Keratinocyte (primary cell): Measurements from ENCODE around the gene MYO16. TPM values are rescaled to one million over a fixed set of nuclear protein-coding genes. Genes with fewer than 3 reads are reported as not detected.

Experiments
- DNase-seq: peaks from one replicate; pipeline ENCODE4 v3.0.0-alpha.2; 2011; ENCODE audit warnings: low read depth, missing footprints, low spot score
- FAIRE-seq: peaks from 2 replicates; lab custom pipeline; 2011; peaks lifted over from hg19 to GRCh38; lab: Jason Lieb, UNC
- H2AFZ ChIP-seq: 2 replicates; pipeline ENCODE4 v1.6.0; 2012; ENCODE audit warnings: low read length, control low read depth, inconsistent platforms; ENCODE audit not compliant: control insufficient read depth
- H3K27ac ChIP-seq: 2 replicates; pipeline ENCODE4 v1.5.1; 2011; ENCODE audit warnings: low read length; ENCODE audit not compliant: control insufficient read depth, insufficient read depth
- H3K27me3 ChIP-seq: 3 replicates; pipeline ENCODE4 v1.6.0; 2011; ENCODE audit warnings: low read length; ENCODE audit not compliant: control insufficient read depth, insufficient read depth; ENCODE audit errors: extremely low read depth
- H3K36me3 ChIP-seq, 2 experiments: 2 replicates in 1 of 2; 3 replicates in 1 of 2; pipeline ENCODE4 v1.5.1; 2011; ENCODE audit warnings: low read length in 2 of 2, mild to moderate bottlenecking in 1 of 2; ENCODE audit not compliant: control insufficient read depth in 2 of 2, insufficient read depth in 2 of 2; ENCODE audit errors: extremely low read depth in 1 of 2
- H3K4me1 ChIP-seq: 3 replicates; pipeline ENCODE4 v1.5.1; 2011; ENCODE audit warnings: low read length; ENCODE audit not compliant: control insufficient read depth, insufficient read depth; ENCODE audit errors: extremely low read depth
- H3K4me2 ChIP-seq: 3 replicates; pipeline ENCODE4 v1.6.0; 2011; ENCODE audit warnings: low read depth, low read length; ENCODE audit not compliant: control insufficient read depth, insufficient read depth; ENCODE audit errors: extremely low read depth
- H3K4me3 ChIP-seq, 3 experiments: fragments of 200-600 bp in 1 of 3; sonication (generic) in 1 of 3; 2 replicates in 2 of 3; 3 replicates in 1 of 3; pipeline ENCODE4 v1.5.1; 2011 to 2016; ENCODE audit warnings: low read length in 3 of 3, mild to moderate bottlenecking in 3 of 3, control low read depth in 2 of 3, inconsistent platforms in 1 of 3, low read depth in 1 of 3, mixed read lengths in 1 of 3, mixed run types in 1 of 3, moderate library complexity in 1 of 3; ENCODE audit not compliant: control insufficient read depth in 2 of 3, insufficient read depth in 2 of 3; ENCODE audit errors: extremely low read depth in 1 of 3
- H3K79me2 ChIP-seq: 2 replicates; pipeline ENCODE4 v1.6.0; 2012; ENCODE audit warnings: low read length; ENCODE audit not compliant: control insufficient read depth, insufficient read depth
- H3K9ac ChIP-seq: 3 replicates; pipeline ENCODE4 v1.6.0; 2011; ENCODE audit warnings: low read length; ENCODE audit not compliant: control insufficient read depth, insufficient read depth; ENCODE audit errors: extremely low read depth
- H3K9me1 ChIP-seq: 3 replicates; pipeline ENCODE4 v1.6.0; 2011; ENCODE audit warnings: low read length; ENCODE audit not compliant: control insufficient read depth, insufficient read depth; ENCODE audit errors: extremely low read depth
- H3K9me3 ChIP-seq: 2 replicates; pipeline ENCODE4 v1.5.1; 2012; ENCODE audit warnings: low read depth, low read length; ENCODE audit not compliant: control insufficient read depth
- H4K20me1 ChIP-seq: 3 replicates; pipeline ENCODE4 v1.6.0; 2011; ENCODE audit warnings: low read length; ENCODE audit not compliant: control insufficient read depth, insufficient read depth; ENCODE audit errors: extremely low read depth
- EZH2 ChIP-seq: IDR thresholded peaks from one replicate; pipeline ENCODE4 v1.6.1; 2012; ENCODE audit warnings: inconsistent platforms, mild to moderate bottlenecking, low read length, moderate library complexity
- dilution Hi-C: fragments of 300-500 bp; cut with MboI; formaldehyde crosslinking; loops from one replicate; pipeline ENCODE4 v1.7.0; 2020; ENCODE audit warnings: low sequenced_read_pairs; ENCODE audit not compliant: extremely low pct_ligation_motif_present
- polyA plus RNA-seq, 5 experiments: library from polyadenylated mRNA; depleted of rRNA in 3 of 5; stranded (reverse) in 3 of 5; stranded (forward) in 1 of 5; unstranded in 1 of 5; fragments of >200 nt; gene quantifications; 1 replicate in 1 of 5; 2 replicates in 3 of 5; 3 replicates in 1 of 5; pipeline versions ENCODE4 v1.2.1 to v1.2.3, GENCODE V29; 2011 to 2012; ENCODE audit warnings: missing spikeins in 2 of 5, low read depth in 1 of 5, low replicate concordance in 1 of 5
- TF ChIP-seq, protein P1 (sequence below), 3 experiments: IDR thresholded peaks in 1 of 3; conservative IDR thresholded peaks in 1 of 3; optimal IDR thresholded peaks in 1 of 3; 2 replicates in 2 of 3; 3 replicates in 1 of 3; pipeline versions ENCODE3 to v1.5.1; 2011; ENCODE audit warnings: low read length in 3 of 3, mild to moderate bottlenecking in 3 of 3, moderate library complexity in 2 of 3, control low read depth in 1 of 3, inconsistent platforms in 1 of 3; ENCODE audit not compliant: insufficient read depth in 2 of 3; ENCODE audit errors: extremely low read depth in 1 of 3

Gene MYO16
- polyA plus RNA-seq, 1 donor (not counting 4 experiments of a cell fraction or from before 2014, with no cell fraction given) = 0.08 TPM

- TF ChIP-seq, protein P1, sequence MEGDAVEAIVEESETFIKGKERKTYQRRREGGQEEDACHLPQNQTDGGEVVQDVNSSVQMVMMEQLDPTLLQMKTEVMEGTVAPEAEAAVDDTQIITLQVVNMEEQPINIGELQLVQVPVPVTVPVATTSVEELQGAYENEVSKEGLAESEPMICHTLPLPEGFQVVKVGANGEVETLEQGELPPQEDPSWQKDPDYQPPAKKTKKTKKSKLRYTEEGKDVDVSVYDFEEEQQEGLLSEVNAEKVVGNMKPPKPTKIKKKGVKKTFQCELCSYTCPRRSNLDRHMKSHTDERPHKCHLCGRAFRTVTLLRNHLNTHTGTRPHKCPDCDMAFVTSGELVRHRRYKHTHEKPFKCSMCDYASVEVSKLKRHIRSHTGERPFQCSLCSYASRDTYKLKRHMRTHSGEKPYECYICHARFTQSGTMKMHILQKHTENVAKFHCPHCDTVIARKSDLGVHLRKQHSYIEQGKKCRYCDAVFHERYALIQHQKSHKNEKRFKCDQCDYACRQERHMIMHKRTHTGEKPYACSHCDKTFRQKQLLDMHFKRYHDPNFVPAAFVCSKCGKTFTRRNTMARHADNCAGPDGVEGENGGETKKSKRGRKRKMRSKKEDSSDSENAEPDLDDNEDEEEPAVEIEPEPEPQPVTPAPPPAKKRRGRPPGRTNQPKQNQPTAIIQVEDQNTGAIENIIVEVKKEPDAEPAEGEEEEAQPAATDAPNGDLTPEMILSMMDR (optimal IDR thresholded peaks at IDR 0.05 in 1 of 3, IDR thresholded peaks at IDR 0.05 in 1 of 3, conservative IDR thresholded peaks at IDR 0.05 in 1 of 3; ENCODE audit: extremely low read depth in 1 of 3, insufficient read depth in 2 of 3, low read length in 3 of 3) = no peak
- no peak for TF ChIP-seq EZH2
- DNase-seq (no peak), FAIRE-seq (no peak)
- Histone ChIP-seq H3K9me3 (peaks cover 2% of the 10 kb centered on the region), H3K79me2 (no peaks in the 10 kb centered on the region), H3K4me3 (no peak overlapping the region), H2AFZ (no peak overlapping the region), H3K4me1 (no peaks in the 10 kb centered on the region), H3K36me3 (no peaks in the 10 kb centered on the region), H3K27me3 (no peaks in the 10 kb centered on the region), H3K27ac (no peak overlapping the region), H3K4me2 (no peak overlapping the region), H3K9ac (no peak overlapping the region), H4K20me1 (no peaks in the 10 kb centered on the region), H3K9me1 (no peaks in the 10 kb centered on the region)
- dilution Hi-C loops = no loop called here
Measured at GRCh38 chr13:108725471-108725870, 96.1 kb downstream of the MYO16 start.

DNA sequence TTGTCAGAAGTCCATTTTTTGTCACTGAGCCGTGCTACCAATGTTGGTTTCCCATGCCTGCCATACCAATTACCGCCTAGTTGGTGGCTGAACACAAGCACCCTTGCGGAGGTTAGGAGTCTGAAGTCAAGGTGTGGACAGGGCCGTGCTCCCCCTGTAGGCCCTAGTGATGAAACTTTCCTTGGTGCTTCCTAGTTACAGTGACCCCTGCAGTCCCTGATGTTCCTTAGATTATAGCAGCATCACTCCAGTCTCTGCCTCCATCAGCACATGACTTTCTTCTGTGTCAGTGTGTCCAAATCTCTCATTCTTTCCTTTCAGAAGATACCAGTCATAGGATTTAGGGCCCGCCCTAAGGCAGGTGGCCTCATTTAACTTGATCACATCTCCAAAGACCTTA lies 99.0 kb downstream of the MYO16 start:
- no peaks in the 10 kb centered on the region for H4K20me1 ChIP-seq
- no peaks in the 10 kb centered on the region for H3K4me1 ChIP-seq
- H3K4me3 ChIP-seq = no peak overlapping the region
- DNase-seq (no peak), FAIRE-seq (no peak)
- H3K4me2 ChIP-seq = no peak overlapping the region
- TF ChIP-seq EZH2 = no peak
- TF ChIP-seq, protein P1 (optimal IDR thresholded peaks at IDR 0.05 in 1 of 3, IDR thresholded peaks at IDR 0.05 in 1 of 3, conservative IDR thresholded peaks at IDR 0.05 in 1 of 3; ENCODE audit: extremely low read depth in 1 of 3, insufficient read depth in 2 of 3, low read length in 3 of 3) = no peak
- H3K9me3 ChIP-seq = peaks cover 2% of the 10 kb centered on the region
- H3K27me3 ChIP-seq = no peaks in the 10 kb centered on the region
- H3K9me1 ChIP-seq = no peaks in the 10 kb centered on the region
- H3K9ac ChIP-seq = no peak overlapping the region
- H3K27ac ChIP-seq = no peak overlapping the region
- H3K36me3 ChIP-seq = no peaks in the 10 kb centered on the region
- dilution Hi-C loops = no loop called here
- H2AFZ ChIP-seq = no peak overlapping the region
- H3K79me2 ChIP-seq = no peaks in the 10 kb centered on the region
